ENCODE results near the gene CLEC4E. TPM values are rescaled to one million over a fixed set of nuclear protein-coding genes. Genes with fewer than 3 reads are reported as not detected.

Gene CLEC4E
- total RNA-seq, 1 experiment from 2014 or later: not detected

GRCh38 chr12:8559676-8560075 is 19.0 kb upstream of the CLEC4E start:
- Mint-ChIP-seq H3K27me3 (ENCODE audit: insufficient read depth, unreplicated experiment) (no peaks in the 10 kb centered on the region), H3K4me1 (ENCODE audit: insufficient read depth, unreplicated experiment) (peaks cover under 1% of the 10 kb centered on the region), H3K36me3 (ENCODE audit: insufficient read depth, unreplicated experiment) (no peaks in the 10 kb centered on the region), H3K4me3 (ENCODE audit: unreplicated experiment) (no peak overlapping the region), H3K9me3 (ENCODE audit: unreplicated experiment) (peaks cover 11% of the 10 kb centered on the region), H3K27ac (ENCODE audit: low read depth, unreplicated experiment) (no peak overlapping the region)
- intact Hi-C loops (cut with micrococcal nuclease): no loop called here
- TF ChIP-seq, protein P1, sequence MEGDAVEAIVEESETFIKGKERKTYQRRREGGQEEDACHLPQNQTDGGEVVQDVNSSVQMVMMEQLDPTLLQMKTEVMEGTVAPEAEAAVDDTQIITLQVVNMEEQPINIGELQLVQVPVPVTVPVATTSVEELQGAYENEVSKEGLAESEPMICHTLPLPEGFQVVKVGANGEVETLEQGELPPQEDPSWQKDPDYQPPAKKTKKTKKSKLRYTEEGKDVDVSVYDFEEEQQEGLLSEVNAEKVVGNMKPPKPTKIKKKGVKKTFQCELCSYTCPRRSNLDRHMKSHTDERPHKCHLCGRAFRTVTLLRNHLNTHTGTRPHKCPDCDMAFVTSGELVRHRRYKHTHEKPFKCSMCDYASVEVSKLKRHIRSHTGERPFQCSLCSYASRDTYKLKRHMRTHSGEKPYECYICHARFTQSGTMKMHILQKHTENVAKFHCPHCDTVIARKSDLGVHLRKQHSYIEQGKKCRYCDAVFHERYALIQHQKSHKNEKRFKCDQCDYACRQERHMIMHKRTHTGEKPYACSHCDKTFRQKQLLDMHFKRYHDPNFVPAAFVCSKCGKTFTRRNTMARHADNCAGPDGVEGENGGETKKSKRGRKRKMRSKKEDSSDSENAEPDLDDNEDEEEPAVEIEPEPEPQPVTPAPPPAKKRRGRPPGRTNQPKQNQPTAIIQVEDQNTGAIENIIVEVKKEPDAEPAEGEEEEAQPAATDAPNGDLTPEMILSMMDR (IDR thresholded peaks at IDR 0.05; ENCODE audit: unreplicated experiment): no peak
- ChIA-PET POLR2A (no interaction called here), CTCF (no interaction called here)
- DNase-seq (ENCODE audit: unreplicated experiment): no peak
- no TSS peak for BruUV-seq (replicated peaks)

GRCh38 chr12:8556531-8557097 is 15.9 kb upstream of the CLEC4E start:
- CTCF ChIA-PET: interaction anchor here (0.6 to 2.8 kb wide), 3 partner anchors 10 to 12 kb away, joined by 3 to 15 read pairs (median 3); no protein-coding TSS in a partner anchor
- H3K4me1 Mint-ChIP-seq (ENCODE audit: insufficient read depth, unreplicated experiment): peaks cover 6% of the 10 kb centered on the region
- no peaks in the 10 kb centered on the region for H3K36me3 Mint-ChIP-seq (ENCODE audit: insufficient read depth, unreplicated experiment)
- no peaks in the 10 kb centered on the region for H3K9me3 Mint-ChIP-seq (ENCODE audit: unreplicated experiment)
- H3K27me3 Mint-ChIP-seq (ENCODE audit: insufficient read depth, unreplicated experiment): no peaks in the 10 kb centered on the region
- no TSS peak for BruUV-seq (replicated peaks)
- no peak overlapping the region for H3K27ac Mint-ChIP-seq (ENCODE audit: low read depth, unreplicated experiment)
- TF ChIP-seq, protein P1 (IDR thresholded peaks at IDR 0.05; ENCODE audit: unreplicated experiment): no peak
- H3K4me3 Mint-ChIP-seq (ENCODE audit: unreplicated experiment): no peak overlapping the region
- DNase-seq (ENCODE audit: unreplicated experiment): no peak
- intact Hi-C loops (cut with micrococcal nuclease): no loop called here
- POLR2A ChIA-PET: no interaction called here

DNA sequence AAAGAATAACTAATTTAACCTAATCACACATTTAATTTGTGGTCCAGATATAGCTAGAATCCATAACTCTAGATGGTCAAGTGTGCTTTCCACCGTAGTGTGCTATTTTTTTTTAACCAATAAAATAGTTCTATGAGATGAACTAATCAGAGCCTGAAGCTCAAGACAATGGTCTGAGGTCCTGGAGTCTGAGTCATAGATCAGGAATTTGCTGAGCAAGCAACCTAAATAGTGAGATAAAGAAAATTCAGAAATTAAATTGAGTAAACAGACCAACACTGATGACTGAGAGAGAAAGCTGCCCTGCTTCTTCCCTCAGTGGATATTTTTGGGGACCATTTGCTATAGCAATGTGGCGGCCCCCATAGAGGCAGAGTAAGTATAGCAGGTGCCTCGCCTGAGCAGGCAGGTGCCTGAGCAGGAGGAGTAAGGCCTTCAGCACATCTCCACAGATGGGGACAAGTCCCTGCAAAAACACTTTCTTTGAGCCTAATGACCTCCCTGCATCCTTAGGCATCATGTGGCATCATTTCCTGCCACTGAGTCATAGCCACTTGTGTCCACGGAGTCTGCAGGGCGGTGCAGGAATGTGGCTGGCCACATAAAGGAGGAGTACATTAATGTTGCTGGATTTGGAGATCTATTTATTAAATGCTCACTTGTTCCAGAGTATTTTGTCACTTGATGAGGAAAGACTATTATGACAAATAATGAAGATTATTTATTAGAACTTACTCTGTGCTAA is 13.9 kb upstream of the CLEC4E start:
- Mint-ChIP-seq H3K27ac (ENCODE audit: low read depth, unreplicated experiment) (no peak overlapping the region), H3K4me1 (ENCODE audit: insufficient read depth, unreplicated experiment) (peaks cover 6% of the 10 kb centered on the region), H3K36me3 (ENCODE audit: insufficient read depth, unreplicated experiment) (no peaks in the 10 kb centered on the region), H3K4me3 (ENCODE audit: unreplicated experiment) (no peak overlapping the region), H3K27me3 (ENCODE audit: insufficient read depth, unreplicated experiment) (no peaks in the 10 kb centered on the region), H3K9me3 (ENCODE audit: unreplicated experiment) (no peaks in the 10 kb centered on the region)
- BruUV-seq (replicated peaks): no TSS peak
- DNase-seq (ENCODE audit: unreplicated experiment): peak; percentile 35
- POLR2A ChIA-PET: no interaction called here
- CTCF ChIA-PET: interaction anchor here (0.6 to 5.6 kb wide), 4 partner anchors 10 to 102 kb away, joined by 3 to 32 read pairs (median 17); no protein-coding TSS in a partner anchor
- TF ChIP-seq, protein P1 (IDR thresholded peaks at IDR 0.05; ENCODE audit: unreplicated experiment): no peak
- intact Hi-C loops (cut with micrococcal nuclease): no loop called here

DNA sequence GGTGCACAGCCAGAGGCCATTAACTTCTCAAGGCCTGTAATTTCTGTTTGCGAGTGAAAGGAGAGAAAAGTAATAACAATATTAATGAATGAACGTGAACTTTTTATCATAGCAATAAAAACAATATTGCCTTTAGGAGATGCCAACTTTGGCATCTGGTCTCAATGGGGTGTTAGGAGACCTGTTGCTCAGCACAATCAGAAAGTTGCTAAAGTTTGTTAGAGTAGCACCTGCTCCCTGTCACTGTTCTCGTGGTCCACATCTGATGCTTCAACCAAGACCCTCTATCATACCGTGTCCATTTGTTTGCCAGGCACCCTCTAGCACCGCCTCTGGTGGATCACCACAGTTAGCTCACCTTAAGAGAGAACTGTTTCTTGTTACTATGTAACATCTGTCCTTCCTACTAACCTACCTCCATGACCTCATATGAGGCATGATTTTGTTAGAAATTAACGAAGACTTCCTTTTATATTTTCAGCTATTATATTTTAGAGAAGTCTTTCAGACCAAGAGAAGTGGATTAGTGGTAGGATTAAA is 12.5 kb upstream of the CLEC4E start:
- no peak overlapping the region for H3K4me3 Mint-ChIP-seq (ENCODE audit: unreplicated experiment)
- H3K36me3 Mint-ChIP-seq (ENCODE audit: insufficient read depth, unreplicated experiment): no peaks in the 10 kb centered on the region
- ChIA-PET POLR2A (no interaction called here), CTCF (interaction anchor here (2.9 to 5.6 kb wide), 2 partner anchors 9 to 56 kb away, joined by 19 to 32 read pairs; no protein-coding TSS in a partner anchor)
- H3K9me3 Mint-ChIP-seq (ENCODE audit: unreplicated experiment): no peaks in the 10 kb centered on the region
- no TSS peak for BruUV-seq (replicated peaks)
- H3K27ac Mint-ChIP-seq (ENCODE audit: low read depth, unreplicated experiment): no peak overlapping the region
- peaks cover 6% of the 10 kb centered on the region for H3K4me1 Mint-ChIP-seq (ENCODE audit: insufficient read depth, unreplicated experiment)
- H3K27me3 Mint-ChIP-seq (ENCODE audit: insufficient read depth, unreplicated experiment): peaks cover 9% of the 10 kb centered on the region
- no peak for DNase-seq (ENCODE audit: unreplicated experiment)
- intact Hi-C loops (cut with micrococcal nuclease): no loop called here
- TF ChIP-seq, protein P1 (IDR thresholded peaks at IDR 0.05; ENCODE audit: unreplicated experiment): no peak
